Measurements from ENCODE around the gene POP4.
"Not testable (repeated sequence)": the region's sequence is repeated elsewhere in the genome, so short reads cannot be mapped to it uniquely, and the experiment has no call there.

POP4 gene, protein sequence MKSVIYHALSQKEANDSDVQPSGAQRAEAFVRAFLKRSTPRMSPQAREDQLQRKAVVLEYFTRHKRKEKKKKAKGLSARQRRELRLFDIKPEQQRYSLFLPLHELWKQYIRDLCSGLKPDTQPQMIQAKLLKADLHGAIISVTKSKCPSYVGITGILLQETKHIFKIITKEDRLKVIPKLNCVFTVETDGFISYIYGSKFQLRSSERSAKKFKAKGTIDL

DNA sequence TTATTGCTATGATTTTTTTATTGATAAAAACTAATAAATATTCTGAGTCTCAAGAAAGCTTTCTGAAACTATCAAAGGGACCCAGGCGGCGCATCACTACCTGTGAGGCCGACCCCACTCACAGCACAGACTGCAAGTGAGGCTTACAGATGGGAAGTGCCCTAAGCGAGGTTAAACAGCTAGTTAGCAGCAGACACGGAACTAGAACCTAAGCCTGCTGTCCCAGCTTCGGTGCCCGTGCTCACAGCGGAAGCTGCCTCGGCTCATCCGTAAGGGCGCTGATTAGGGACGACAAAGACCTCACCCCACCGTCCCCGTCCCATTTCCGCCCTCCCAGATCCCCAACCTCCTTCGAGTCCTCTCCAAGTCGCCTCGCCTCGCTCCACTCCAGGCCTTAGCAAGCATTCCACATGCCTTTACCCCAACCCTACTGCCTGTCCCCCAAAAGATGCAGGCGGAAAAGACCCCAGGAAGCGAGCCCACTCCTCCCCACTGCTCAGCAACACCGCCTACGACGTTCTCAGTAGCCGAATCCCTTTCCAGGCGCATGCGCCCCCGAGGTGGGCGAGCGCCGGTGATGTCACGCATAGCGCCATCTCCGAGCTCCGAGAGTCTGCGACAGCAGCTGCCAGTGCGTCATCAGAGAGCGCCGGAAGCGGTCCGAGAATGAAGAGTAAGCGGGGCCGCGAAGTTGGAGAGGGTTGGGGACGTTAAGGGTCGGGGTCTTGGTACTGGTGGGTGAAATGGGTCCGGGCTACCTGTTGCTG is at the start of gene POP4:
Gene POP4, plus strand, starts transcription at position 631 of the 767 bp plus-strand sequence. Its CDS starts 36 bp downstream, at position 667.
- peak; percentile 97 for DNase-seq (ENCODE audit: low spot score)
- TF ChIP-seq, protein P1, sequence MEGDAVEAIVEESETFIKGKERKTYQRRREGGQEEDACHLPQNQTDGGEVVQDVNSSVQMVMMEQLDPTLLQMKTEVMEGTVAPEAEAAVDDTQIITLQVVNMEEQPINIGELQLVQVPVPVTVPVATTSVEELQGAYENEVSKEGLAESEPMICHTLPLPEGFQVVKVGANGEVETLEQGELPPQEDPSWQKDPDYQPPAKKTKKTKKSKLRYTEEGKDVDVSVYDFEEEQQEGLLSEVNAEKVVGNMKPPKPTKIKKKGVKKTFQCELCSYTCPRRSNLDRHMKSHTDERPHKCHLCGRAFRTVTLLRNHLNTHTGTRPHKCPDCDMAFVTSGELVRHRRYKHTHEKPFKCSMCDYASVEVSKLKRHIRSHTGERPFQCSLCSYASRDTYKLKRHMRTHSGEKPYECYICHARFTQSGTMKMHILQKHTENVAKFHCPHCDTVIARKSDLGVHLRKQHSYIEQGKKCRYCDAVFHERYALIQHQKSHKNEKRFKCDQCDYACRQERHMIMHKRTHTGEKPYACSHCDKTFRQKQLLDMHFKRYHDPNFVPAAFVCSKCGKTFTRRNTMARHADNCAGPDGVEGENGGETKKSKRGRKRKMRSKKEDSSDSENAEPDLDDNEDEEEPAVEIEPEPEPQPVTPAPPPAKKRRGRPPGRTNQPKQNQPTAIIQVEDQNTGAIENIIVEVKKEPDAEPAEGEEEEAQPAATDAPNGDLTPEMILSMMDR (IDR thresholded peaks at IDR 0.05; ENCODE audit: extremely low read depth, missing control alignments) = no peak

DNA sequence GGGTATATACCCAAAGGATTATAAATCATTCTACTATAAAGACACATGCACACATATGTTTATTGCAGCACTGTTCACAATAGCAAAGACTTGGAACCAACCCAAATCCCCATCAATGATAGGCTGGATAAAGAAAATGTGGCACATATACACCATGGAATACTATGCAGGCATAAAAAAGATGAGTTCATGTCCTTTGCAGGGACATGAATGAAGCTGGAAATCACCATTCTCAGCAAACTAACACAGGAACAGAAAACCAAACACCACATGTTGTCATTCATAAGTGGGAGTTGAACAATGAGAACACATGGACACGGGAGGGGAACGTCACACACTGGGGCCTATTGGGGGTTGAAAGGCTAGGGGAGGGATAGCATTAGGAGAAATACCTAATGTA is 47.0 kb upstream of the POP4 start:
- not testable (repeated sequence) for DNase-seq (ENCODE audit: low spot score)

DNA sequence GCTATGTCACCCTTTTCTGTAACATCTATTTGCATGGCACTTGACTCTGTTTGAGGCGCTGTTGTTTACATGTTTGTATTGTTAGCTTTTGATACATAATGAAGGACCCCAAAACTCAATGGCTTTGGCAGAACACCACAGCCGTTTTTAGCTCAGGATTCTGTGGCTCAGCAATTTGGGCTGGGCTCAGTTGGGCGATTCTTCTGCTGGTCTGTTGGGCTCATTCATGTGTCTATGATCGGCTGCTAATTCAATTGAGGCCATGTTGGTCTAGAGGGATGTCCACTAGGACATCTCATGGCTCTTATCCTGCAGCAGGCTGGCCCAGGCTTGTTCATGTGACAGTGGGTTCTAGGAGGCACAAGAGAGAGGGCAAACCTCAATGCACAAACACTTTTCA is 46.3 kb upstream of the POP4 start:
- TF ChIP-seq, protein P1 (IDR thresholded peaks at IDR 0.05; ENCODE audit: extremely low read depth, missing control alignments) = no peak
- DNase-seq (ENCODE audit: low spot score) = no peak

DNA sequence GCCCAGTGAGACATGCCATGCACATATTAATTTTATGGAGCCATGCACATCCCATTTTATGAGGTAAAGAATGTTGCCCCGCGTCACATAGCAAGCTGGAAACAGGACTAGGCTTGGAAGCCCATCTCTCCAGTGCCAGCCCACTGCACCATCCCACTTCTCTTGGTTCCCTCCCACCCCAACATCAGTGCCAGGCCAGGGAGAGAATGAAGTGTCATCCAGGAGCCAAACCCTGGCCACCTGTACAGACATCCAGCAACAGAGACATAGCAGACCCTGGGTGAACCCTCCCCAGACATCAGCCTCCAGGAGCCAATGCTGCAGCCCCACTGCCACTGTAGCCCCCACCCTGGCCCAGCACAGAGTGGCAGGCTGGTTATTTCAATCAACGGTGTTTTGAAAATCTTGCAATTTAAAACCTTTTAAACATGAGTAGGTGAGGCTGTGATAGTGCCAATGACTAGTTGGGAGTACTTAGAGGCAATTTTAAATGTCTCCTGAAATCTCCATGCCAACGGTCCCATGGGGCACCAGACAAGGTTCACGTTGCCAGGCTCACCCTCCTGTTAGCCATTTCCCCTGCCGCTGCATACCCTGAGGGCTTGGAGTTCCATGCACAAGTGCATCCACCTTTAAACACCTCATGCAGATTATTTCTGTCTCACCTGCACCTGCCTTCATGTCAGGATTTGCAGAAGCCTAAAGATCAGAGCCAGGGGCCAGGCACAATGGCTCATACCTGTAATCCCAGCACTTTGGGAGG is 45.6 kb upstream of the POP4 start:
- TF ChIP-seq, protein P1 (IDR thresholded peaks at IDR 0.05; ENCODE audit: extremely low read depth, missing control alignments) = no peak
- no peak for DNase-seq (ENCODE audit: low spot score)

DNA sequence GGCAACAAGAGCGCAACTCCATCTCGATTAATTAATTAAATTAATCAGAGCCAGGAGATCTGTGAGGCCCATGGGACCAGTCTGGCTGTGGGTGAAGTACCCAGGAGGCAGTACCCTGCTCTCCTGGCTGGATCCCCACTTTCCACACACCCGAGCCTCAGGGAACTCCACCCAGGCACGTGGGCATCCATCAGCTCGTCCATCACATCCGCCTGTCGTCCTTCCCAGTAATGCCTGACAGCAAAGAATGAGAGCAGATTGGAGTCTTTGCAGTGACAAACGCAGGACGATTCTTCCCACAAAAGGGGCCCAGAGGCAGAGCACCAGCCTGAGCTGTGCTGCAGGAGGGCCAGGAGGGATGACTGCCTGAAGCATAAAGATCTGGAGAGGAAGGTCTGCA is 44.5 kb upstream of the POP4 start:
- no peak for DNase-seq (ENCODE audit: low spot score)

DNA sequence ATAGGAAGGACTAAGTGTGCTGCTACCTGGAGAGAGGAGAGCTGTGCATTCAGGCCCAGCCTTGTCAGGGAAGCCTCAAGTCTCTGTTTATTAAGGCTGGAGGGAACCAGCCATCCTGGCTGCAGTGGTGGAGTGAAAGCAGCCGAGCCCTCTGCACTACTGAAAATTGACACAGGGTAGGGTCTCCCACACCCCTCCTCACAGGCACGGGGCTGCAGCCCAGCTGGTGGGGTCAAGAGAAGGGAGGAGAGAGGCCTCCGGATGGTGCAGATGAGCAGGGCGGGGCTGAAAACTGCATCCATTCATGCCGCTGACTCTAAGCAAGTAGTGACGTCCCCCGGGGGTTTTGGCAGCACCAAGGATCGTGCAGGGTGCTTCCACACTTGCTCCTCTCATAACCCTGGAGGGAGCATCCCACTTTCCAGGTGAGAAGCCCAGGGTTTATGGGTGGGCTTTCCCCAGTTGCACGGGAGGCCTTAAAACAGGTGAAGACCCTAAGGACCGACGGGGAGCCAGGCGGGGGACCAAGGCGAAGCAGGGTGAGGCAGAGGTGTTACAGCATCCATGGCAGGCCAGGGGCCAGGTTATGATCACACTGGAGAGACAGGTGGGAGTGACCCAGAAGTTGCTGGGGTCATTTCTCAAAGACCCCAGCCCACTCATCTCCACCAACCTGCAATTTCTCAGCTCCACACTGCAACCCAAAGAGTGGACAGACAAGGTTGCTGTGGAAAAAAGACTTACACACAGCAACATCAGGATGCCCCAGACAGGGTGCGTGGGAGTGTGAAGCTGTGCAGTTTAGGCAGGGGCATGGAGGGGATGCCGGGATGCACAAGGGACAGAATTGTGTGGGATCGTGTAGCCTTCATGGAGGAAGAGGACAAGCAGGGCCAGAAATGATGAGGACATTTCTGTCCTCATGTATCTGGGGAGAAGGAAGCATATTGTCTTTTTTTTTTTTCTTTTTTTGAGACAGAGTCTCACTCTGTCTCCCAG is 43.5 kb upstream of the POP4 start:
- TF ChIP-seq, protein P1 (IDR thresholded peaks at IDR 0.05; ENCODE audit: extremely low read depth, missing control alignments) = no peak
- DNase-seq (ENCODE audit: low spot score) = no peak

More for the DNA sequence above, 44.5 kb upstream of the POP4 start:
- TF ChIP-seq, protein P1 (IDR thresholded peaks at IDR 0.05; ENCODE audit: extremely low read depth, missing control alignments) = no peak

DNA sequence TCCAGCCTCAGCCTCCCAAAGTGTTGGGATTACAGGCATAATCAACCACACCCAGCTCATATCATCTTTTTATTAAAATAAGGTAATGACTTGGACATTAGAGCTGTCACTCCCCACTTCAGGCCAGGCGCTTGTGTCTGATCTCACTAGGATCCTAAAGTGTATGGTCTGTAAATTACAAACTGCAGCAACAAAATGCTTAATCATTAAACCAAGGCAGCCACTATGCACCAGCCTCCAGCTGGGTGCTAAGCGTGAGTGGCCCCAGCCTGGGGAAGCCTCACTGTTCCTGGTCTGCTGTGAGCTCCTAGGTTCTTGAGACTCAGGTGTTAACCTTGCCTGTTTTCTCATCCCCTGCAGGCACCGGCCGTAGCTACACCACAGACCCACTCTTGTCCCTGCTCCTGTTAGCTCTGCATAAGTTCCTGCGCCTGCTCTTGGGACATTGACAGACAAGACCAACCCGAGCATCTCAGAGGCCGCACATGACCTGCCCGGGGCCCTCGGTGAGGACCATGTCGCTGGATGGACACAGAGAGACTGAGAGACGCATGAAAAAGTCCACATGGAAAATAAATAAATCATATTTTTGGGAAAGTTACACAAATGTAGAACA is 42.5 kb upstream of the POP4 start:
- no peak for DNase-seq (ENCODE audit: low spot score)
- TF ChIP-seq, protein P1 (IDR thresholded peaks at IDR 0.05; ENCODE audit: extremely low read depth, missing control alignments) = no peak
